Neural cell (in vitro differentiated cells): ENCODE results near the gene CNTNAP2. TPM values are rescaled to one million over a fixed set of nuclear protein-coding genes. Genes with fewer than 3 reads are reported as not detected.

Experiments used
- H2AFZ ChIP-seq: fragments of 200-600, 300-800 bp; sonication (generic), shearing (Covaris generic); 2 replicates; pipeline ENCODE4 v1.6.0; 2014; ENCODE audit warnings: low read depth, mild to moderate bottlenecking, antibody characterized with exemption, low read length, moderate library complexity
- H3F3A ChIP-seq: fragments of 200-600 bp; shearing (Covaris generic); 2 replicates; pipeline ENCODE4 v1.6.1; 2016; ENCODE audit warnings: mild to moderate bottlenecking, moderate library complexity, mixed read lengths, antibody characterized with exemption, low read length; ENCODE audit not compliant: insufficient read depth, poor library complexity, severe bottlenecking
- H3K27ac ChIP-seq: fragments of 200-600, 300-800 bp; sonication (generic), shearing (Covaris generic); 2 replicates; pipeline ENCODE4 v1.5.1; 2014; ENCODE audit warnings: mild to moderate bottlenecking, low read length, moderate library complexity
- H3K27me3 ChIP-seq: fragments of 300-800, 200-600 bp; sonication (generic), shearing (Covaris generic); 2 replicates; pipeline ENCODE4 v1.6.0; 2014; ENCODE audit warnings: mild to moderate bottlenecking, low read depth, low read length, moderate library complexity; ENCODE audit not compliant: insufficient read depth
- H3K36me3 ChIP-seq: fragments of 300-800, 200-600 bp; sonication (generic), shearing (Covaris generic); 2 replicates; pipeline ENCODE4 v1.5.1; 2014; ENCODE audit warnings: mild to moderate bottlenecking, antibody characterized with exemption, low read length, moderate library complexity; ENCODE audit not compliant: insufficient read depth
- H3K4me2 ChIP-seq: fragments of 300-800, 200-600 bp; sonication (generic), shearing (Covaris generic); 2 replicates; pipeline ENCODE4 v1.6.0; 2014; ENCODE audit warnings: mild to moderate bottlenecking, low read length
- H3K4me3 ChIP-seq: fragments of 300-800, 200-600 bp; sonication (generic), shearing (Covaris generic); 2 replicates; pipeline ENCODE4 v1.5.1; 2014; ENCODE audit warnings: mild to moderate bottlenecking, low read length, moderate library complexity
- H3K79me2 ChIP-seq: fragments of 200-600 bp; shearing (Covaris generic); replicated peaks from 2 replicates; pipeline ENCODE4 v1.6.0; 2014; ENCODE audit warnings: mild to moderate bottlenecking, low read length, moderate library complexity; ENCODE audit not compliant: insufficient read depth
- H3K9ac ChIP-seq: fragments of 300-800, 200-600 bp; sonication (generic), shearing (Covaris generic); 2 replicates; pipeline ENCODE4 v1.6.1; 2016; ENCODE audit warnings: mild to moderate bottlenecking, low read length, mixed read lengths
- H3K9me2 ChIP-seq: fragments of 200-600 bp; shearing (Covaris generic); 2 replicates; pipeline ENCODE4 v1.6.1; 2016; ENCODE audit warnings: mild to moderate bottlenecking, low read length, mixed read lengths; ENCODE audit not compliant: insufficient read depth
- H3K9me3 ChIP-seq: fragments of 200-600, 300-800 bp; sonication (generic), shearing (Covaris generic); 2 replicates; pipeline ENCODE4 v1.6.1; 2016; ENCODE audit warnings: mild to moderate bottlenecking, mixed run types, low read length, moderate library complexity, mixed read lengths
- H4K20me1 ChIP-seq: fragments of 200-600 bp; shearing (Covaris generic); 2 replicates; pipeline ENCODE4 v1.6.1; 2016; ENCODE audit warnings: mild to moderate bottlenecking, mixed run types; ENCODE audit not compliant: insufficient read depth
- CTCF ChIP-seq: fragments of 450-650 bp; IDR thresholded peaks from 2 replicates; pipeline ENCODE4 v1.5.1; 2014; ENCODE audit warnings: antibody characterized with exemption, mild to moderate bottlenecking, moderate library complexity; ENCODE audit not compliant: poor library complexity, severe bottlenecking
- EP300 ChIP-seq: fragments of 450-650 bp; conservative IDR thresholded peaks from 2 replicates; pipeline ENCODE4 v1.6.1; 2014; ENCODE audit warnings: antibody characterized with exemption, mild to moderate bottlenecking, moderate library complexity; ENCODE audit not compliant: poor library complexity, severe bottlenecking
- EZH2 ChIP-seq: fragments of 200-600, 300-800 bp; shearing (Covaris generic), sonication (generic); IDR thresholded peaks from 2 replicates; pipeline ENCODE4 v1.6.1; 2014; ENCODE audit warnings: antibody characterized with exemption, low read length, borderline replicate concordance, mild to moderate bottlenecking; ENCODE audit not compliant: insufficient read depth, poor library complexity, severe bottlenecking
- MXI1 ChIP-seq: fragments of 450-650 bp; conservative IDR thresholded peaks from 2 replicates; pipeline ENCODE4 v1.6.1; 2014; ENCODE audit warnings: antibody characterized with exemption, mild to moderate bottlenecking; ENCODE audit not compliant: poor library complexity, severe bottlenecking
- POLR2AphosphoS5 ChIP-seq: IDR thresholded peaks from 2 replicates; pipeline ENCODE4 v1.6.1; 2012
- RAD21 ChIP-seq: fragments of 450-650 bp; conservative IDR thresholded peaks from 2 replicates; pipeline ENCODE4 v1.6.1; 2014; ENCODE audit warnings: antibody characterized with exemption, mild to moderate bottlenecking, moderate library complexity
- SMC3 ChIP-seq: fragments of 450-650 bp; conservative IDR thresholded peaks from 2 replicates; pipeline ENCODE4 v1.6.1; 2014; ENCODE audit warnings: antibody characterized with exemption, mild to moderate bottlenecking, moderate library complexity; ENCODE audit not compliant: poor library complexity
- TAF1 ChIP-seq: IDR thresholded peaks from 2 replicates; pipeline ENCODE4 v1.6.1; 2012; ENCODE audit warnings: low read depth
- polyA plus RNA-seq: library from polyadenylated mRNA; depleted of rRNA; stranded (reverse); fragments of >200 nt; gene quantifications from 2 replicates; pipeline ENCODE4 v1.2.3, GENCODE V29; 2014
- TF ChIP-seq, protein P1 (sequence below): IDR thresholded peaks from 2 replicates; pipeline ENCODE4 v1.6.1; 2012; ENCODE audit warnings: borderline replicate concordance

Gene CNTNAP2
- polyA plus RNA-seq, 1 donor from 2014 or later = 276 TPM

- Histone ChIP-seq H3K4me2 (no peak overlapping the region), H3K9me2 (no peaks in the 10 kb centered on the region), H3K36me3 (no peaks in the 10 kb centered on the region), H3F3A (no peaks in the 10 kb centered on the region), H3K9ac (no peak overlapping the region), H3K9me3 (no peaks in the 10 kb centered on the region), H2AFZ (no peak overlapping the region), H4K20me1 (no peaks in the 10 kb centered on the region), H3K4me3 (no peak overlapping the region), H3K27ac (no peak overlapping the region), H3K27me3 (no peaks in the 10 kb centered on the region), H3K79me2 (no peaks in the 10 kb centered on the region)
- no peak for TF ChIP-seq EZH2
- TF ChIP-seq MXI1 = no peak
- no peak for TF ChIP-seq EP300
- TF ChIP-seq RAD21 = no peak
- no peak for TF ChIP-seq SMC3
- no peak for TF ChIP-seq CTCF
- no peak for TF ChIP-seq TAF1
- no peak for TF ChIP-seq POLR2AphosphoS5
- TF ChIP-seq, protein P1, sequence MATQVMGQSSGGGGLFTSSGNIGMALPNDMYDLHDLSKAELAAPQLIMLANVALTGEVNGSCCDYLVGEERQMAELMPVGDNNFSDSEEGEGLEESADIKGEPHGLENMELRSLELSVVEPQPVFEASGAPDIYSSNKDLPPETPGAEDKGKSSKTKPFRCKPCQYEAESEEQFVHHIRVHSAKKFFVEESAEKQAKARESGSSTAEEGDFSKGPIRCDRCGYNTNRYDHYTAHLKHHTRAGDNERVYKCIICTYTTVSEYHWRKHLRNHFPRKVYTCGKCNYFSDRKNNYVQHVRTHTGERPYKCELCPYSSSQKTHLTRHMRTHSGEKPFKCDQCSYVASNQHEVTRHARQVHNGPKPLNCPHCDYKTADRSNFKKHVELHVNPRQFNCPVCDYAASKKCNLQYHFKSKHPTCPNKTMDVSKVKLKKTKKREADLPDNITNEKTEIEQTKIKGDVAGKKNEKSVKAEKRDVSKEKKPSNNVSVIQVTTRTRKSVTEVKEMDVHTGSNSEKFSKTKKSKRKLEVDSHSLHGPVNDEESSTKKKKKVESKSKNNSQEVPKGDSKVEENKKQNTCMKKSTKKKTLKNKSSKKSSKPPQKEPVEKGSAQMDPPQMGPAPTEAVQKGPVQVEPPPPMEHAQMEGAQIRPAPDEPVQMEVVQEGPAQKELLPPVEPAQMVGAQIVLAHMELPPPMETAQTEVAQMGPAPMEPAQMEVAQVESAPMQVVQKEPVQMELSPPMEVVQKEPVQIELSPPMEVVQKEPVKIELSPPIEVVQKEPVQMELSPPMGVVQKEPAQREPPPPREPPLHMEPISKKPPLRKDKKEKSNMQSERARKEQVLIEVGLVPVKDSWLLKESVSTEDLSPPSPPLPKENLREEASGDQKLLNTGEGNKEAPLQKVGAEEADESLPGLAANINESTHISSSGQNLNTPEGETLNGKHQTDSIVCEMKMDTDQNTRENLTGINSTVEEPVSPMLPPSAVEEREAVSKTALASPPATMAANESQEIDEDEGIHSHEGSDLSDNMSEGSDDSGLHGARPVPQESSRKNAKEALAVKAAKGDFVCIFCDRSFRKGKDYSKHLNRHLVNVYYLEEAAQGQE = no peak
Measured at GRCh38 chr7:147999962-148000361, 1883.4 kb downstream of the CNTNAP2 start.

GRCh38 chr7:148011753-148012152 is 1895.2 kb downstream of the CNTNAP2 start:
- Histone ChIP-seq H3F3A (no peaks in the 10 kb centered on the region), H2AFZ (no peak overlapping the region), H4K20me1 (no peaks in the 10 kb centered on the region), H3K4me2 (no peak overlapping the region), H3K27ac (no peak overlapping the region), H3K9me2 (no peaks in the 10 kb centered on the region), H3K9me3 (no peaks in the 10 kb centered on the region), H3K9ac (no peak overlapping the region), H3K79me2 (no peaks in the 10 kb centered on the region), H3K36me3 (no peaks in the 10 kb centered on the region), H3K4me3 (no peak overlapping the region), H3K27me3 (no peaks in the 10 kb centered on the region)
- TF ChIP-seq MXI1 (no peak), RAD21 (no peak), EZH2 (no peak), SMC3 (no peak), POLR2AphosphoS5 (no peak), TAF1 (no peak), CTCF (no peak), EP300 (no peak)
- TF ChIP-seq, protein P1 = no peak
